Thyroid gland (tissue), 4 donors: ENCODE results near the gene PTGES3L.

Experiments
- CTCF ChIP-seq, 6 experiments: fragments of 200-600 bp in 3 of 6; fragments of 450-650 bp in 3 of 6; sonication (generic) in 3 of 6; IDR thresholded peaks; one replicate each; pipeline ENCODE4 v1.5.1; 2016 to 2019; ENCODE audit warnings: antibody characterized with exemption in 6 of 6, mild to moderate bottlenecking in 2 of 6, inconsistent platforms in 1 of 6, moderate library complexity in 1 of 6
- POLR2A ChIP-seq, 2 donors: fragments of 450-650 bp; IDR thresholded peaks; one replicate each; pipeline ENCODE4 v1.6.1; 2017; ENCODE audit warnings: antibody characterized with exemption in 2 of 2, mild to moderate bottlenecking in 2 of 2, moderate library complexity in 1 of 2

- TF ChIP-seq POLR2A (IDR thresholded peaks at IDR 0.05) (no peak), CTCF (IDR thresholded peaks at IDR 0.05) (no peak)
These were observed 19.2 kb upstream of the PTGES3L start for GRCh38 chr17:42999003-42999525.
